OCI-M2 (cell line): Measurements from ENCODE around the gene FBXO17.

ENCODE experiments used
- DNase-seq: peaks from one replicate; lab custom pipeline; 2025; ENCODE audit not compliant: unreplicated experiment; lab: John Stamatoyannopoulos, UW

The FBXO17 gene

GRCh38 chr19:38918526-38918925, 57.0 kb downstream of the FBXO17 start:
- no peak for DNase-seq

- peak; percentile 33 for DNase-seq
These were observed 57.5 kb downstream of the FBXO17 start for GRCh38 chr19:38917921-38918491.

- no peak for DNase-seq
These were observed 58.0 kb downstream of the FBXO17 start for GRCh38 chr19:38917516-38917915.

GRCh38 chr19:38915329-38916321, 59.9 kb downstream of the FBXO17 start:
- no peak for DNase-seq

- no peak for DNase-seq
These were observed 61.6 kb downstream of the FBXO17 start for GRCh38 chr19:38913958-38914357.

DNA sequence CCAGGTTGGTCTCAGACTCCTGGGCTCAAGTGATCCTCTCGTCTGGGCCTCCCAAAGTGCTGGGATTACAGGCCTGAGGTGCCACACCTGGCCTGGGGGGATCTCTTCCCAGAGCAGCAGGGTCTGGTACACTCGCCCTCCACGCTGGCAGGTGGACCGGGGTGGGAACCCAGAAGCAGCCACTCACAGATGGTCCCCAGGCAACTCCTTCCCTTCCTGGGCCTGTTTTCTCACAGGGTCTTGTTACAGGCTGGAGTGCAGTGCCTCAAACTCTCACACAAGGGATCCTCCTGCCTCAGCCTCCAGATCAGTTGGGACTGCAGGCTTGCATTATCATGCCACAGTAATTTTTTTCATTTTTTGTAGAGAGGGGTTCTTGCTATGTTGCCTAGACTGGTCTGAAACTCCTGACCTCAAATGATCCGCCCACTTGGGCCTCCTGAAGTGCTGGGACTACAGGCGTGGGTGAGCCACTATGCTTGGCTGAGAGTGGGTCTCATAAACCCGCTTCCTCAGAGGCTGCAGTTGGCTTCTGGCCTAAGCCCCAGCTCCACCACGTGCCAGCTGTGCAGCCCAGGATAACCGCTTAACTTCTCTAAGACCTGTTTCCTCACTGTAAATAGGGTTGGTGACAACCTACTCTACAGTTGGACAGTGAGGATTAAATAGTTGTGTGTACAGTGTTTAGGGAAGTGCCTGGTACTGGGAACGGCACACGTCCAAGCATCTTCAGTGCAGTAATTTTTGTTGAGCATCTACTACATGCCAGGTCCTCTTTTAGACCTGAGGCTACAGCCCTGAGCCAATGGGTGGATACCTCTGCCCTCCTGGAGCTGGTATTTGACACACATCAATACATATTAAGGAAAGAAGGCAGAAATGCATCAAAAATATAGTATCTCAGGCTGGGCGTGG, 62.7 kb downstream of the FBXO17 start:
- no peak for DNase-seq

DNA sequence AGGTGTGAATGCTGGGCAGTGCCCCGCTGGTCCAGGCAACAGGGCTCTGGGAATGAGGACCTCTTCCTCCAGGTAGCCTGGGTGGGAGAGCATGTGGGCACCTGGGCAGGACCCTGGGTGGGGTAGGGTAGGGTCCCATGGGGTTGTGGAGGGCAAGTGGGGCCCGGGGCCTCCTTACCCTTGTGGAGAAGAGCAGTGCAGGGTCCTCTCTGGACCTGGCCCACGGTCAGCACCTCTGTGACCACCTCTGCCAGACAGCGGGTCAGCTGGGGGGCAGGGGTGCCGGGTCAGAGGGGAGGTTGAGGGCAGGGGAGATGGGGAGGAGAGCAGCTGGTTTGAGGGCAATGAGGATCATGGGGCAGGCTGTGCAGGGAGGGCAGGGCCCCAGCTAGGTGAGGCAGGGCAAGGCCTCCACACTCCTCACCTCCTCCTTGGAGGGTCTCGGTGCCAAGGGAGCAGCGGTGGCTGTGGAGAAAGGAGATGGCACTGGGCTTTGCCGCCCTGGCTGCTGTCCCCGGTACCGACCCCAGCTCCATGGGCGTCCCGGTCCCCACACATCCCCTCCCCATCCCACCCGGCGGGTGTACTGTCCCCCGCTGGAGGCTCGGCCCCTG, 64.0 kb downstream of the FBXO17 start:
- no peak for DNase-seq

- no peak for DNase-seq
These were observed 65.1 kb downstream of the FBXO17 start for GRCh38 chr19:38910488-38910887.

DNA sequence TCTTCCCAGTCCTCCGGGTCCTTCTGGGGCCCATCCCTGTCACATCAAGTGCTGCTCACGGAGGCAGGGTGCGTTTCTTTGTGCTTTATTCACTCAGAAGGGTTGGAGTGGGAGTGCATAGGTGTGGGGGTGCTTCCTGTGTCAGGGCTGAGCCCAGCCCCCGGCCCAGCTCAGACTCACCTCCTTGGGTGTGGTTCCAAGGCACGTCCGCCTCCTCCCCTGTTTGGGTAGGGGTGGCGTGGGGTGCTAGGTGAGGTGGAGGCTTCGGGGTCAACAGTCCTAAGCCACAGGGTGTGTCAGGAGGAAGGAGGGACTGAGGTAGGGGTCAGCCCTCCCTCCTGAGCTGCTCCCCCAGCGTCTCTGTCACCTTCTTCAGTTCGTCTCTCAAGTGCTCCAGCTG, 66.6 kb downstream of the FBXO17 start:
- DNase-seq: no peak

DNA sequence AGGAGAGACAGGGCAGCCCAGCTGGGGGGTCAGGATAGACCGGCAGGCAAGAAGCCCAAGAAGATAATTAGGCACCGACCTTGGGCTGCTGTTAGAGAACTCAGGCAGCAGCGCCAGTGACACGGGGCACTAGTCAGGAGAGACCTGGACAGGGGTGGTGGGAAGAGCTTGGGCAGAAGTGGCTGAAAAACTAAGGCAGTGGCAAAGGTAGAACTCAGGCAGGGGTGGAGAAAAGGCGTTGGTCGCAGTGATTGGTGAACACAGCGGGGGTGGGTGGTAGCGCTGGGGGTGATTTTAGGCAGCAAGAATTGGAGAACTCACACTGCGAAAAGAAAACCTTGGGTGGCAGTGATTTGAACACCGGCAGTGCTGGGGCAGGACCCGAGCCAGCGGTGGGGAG, 67.9 kb downstream of the FBXO17 start:
- DNase-seq: no peak

- DNase-seq: no peak
These were observed 68.3 kb downstream of the FBXO17 start for GRCh38 chr19:38907227-38907626.

DNA sequence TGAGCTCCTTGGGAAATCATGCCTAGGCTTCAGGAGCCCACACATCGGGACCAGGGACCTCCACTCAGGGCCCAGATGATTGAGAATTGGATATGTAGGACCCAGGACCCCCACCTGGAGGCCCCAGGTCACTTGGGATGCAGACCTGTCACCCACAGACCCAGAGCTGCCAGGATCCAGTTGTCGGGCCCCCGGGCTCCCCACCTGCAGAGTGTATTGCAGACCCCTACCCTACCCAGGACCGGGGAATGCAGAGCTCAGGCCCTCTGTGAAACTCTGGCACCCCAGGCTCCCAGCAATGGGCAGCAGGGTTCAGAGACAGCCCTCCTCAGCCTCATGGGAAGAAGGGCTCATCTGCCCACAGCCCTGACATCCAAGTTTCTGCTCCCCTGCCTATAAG, 69.9 kb downstream of the FBXO17 start:
- DNase-seq: no peak

DNA sequence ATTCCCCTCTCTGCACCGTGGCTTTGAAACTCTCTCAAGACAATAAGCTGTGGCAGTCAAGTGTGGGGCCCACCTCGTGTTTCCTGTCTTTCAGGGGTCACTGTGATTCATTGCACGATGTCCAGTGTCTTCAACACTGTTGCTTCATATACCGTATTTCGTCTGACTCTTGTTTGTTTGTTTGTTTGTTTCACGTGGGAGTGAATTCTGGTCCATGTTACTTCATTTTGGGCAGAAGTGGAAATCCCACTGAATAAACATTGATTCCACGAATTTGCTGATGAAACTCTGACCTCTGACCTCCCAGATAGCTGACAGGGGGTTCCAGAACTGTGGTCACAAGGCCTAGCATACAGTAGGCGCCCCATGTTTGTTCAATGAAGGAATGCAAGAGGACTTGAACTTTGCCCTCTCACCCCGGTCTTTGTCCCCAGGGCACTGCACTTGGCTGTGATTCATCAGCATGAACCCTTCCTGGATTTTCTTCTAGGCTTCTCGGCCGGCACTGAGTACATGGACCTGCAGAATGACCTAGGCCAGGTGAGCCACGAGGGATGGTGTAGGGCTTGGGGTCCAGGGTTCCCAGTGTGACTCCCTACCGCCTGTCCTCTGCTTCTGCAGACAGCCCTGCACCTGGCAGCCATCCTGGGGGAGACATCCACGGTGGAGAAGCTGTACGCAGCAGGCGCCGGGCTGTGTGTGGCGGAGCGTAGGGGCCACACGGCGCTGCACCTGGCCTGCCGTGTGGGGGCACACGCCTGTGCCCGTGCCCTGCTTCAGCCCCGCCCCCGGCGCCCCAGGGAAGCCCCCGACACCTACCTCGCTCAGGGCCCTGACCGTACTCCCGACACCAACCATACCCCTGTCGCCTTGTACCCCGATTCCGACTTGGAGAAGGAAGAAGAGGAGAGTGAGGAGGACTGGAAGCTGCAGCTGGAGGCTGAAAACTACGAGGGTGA, 70.7 kb downstream of the FBXO17 start:
- no peak for DNase-seq

DNA sequence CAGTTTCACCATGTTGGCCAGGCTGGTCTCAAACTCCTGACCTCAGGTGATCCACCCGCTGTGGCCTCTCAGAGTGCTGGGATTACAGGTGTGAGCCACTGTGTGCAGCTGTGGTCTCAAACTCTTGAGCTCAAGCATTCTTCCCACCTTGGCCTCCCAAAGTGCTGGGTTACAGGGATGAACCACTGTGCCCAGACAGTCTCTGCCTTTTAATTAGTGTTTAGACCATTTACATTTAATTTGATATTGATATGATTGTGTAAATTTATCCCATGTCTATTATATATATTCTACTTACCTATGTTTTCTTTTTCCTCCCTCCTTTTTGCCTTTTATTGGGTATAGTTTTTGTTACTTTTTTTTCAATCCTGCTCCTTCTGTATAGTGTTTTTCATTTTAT, 73.9 kb downstream of the FBXO17 start:
- no peak for DNase-seq

GRCh38 chr19:38900743-38901190, 74.8 kb downstream of the FBXO17 start:
- DNase-seq: no peak

GRCh38 chr19:38900202-38900629, 75.3 kb downstream of the FBXO17 start:
- DNase-seq: peak; percentile 95

GRCh38 chr19:38899447-38900201, 75.9 kb downstream of the FBXO17 start, which contains the start of the genes NFKBIB and SIRT2:
NFKBIB (plus strand) TSS chr19:38899969; CDS start chr19:38900033, 64 bp downstream.
SIRT2 (minus strand) TSS chr19:38899618; CDS start chr19:38899521, 97 bp downstream.
- peak; percentile 100 for DNase-seq

DNA sequence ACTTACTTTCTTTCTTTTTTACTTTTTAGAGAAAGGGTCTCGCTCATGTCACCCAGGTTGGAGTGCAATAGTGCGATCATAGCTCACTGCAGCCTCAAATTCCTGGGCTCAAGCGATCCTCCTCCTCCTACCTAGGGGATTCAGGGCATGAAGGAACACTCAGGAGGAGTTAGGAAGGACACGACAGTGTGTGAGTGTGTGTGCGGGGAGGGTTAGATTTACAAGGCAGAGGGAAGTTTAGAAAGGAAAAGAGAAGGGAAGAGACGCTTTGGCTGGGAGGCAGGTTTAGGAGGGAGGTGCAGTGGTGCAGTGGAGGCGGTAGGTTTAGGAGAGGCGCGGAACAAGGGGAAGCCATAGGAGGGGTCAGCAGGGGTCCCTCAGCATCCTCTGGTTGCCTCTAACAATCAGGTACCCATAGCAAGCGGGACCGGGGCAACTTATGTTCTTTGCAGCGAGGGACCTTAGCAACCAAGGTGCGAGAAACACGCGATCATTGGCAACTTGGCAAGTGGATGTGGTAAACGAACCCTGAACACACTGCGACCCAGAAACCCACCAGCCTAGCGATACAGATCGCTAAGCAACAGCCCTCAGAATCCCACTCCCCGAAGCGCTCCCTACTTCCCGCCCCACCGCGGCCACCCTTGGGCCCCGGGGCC, 76.6 kb downstream of the FBXO17 start:
- no peak for DNase-seq
